COLO829 (cell line): ENCODE results near the gene TOMM6.
"Not testable (repeated sequence)": the region's sequence is repeated elsewhere in the genome, so short reads cannot be mapped to it uniquely, and the experiment has no call there.

Source experiments
- DNase-seq: peaks from one replicate; pipeline ENCODE4 v3.0.0; 2012; ENCODE audit warnings: low spot score

Gene TOMM6

DNA sequence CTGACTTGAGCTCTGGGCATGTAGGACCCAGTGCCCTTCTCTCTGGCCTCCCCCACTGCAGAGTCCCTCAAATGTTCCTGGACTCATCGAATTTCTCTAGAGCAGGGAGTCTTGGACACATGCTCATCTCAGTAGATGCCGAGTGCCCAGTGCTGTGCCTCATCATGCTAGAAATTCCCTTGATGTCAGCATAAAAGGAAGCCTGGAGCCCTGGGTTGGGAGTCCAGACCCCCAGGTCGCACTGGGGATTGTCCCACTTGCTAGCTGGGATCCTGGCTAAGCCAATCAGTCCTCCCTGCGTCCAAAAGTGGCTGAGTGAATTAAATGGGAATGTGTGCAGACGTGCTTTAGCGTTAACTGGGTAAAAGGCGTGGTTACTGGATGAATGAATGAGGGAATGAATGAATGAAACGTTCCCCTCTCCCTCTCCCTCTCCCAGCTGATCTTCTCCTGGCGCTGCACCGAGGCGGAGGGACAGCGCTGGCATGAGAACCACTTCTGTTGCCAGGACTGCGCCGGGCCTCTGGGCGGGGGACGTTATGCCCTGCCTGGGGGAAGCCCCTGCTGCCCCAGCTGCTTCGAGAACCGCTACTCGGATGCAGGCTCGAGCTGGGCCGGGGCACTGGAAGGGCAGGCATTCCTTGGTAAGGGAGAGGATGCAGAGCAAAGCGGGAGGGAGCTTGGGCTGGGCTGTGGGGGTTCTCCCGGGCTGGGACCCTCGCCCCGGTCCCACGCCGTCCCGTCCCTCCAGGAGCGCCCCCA, 1.6 kb upstream of the TOMM6 start:
- no peak for DNase-seq

DNA sequence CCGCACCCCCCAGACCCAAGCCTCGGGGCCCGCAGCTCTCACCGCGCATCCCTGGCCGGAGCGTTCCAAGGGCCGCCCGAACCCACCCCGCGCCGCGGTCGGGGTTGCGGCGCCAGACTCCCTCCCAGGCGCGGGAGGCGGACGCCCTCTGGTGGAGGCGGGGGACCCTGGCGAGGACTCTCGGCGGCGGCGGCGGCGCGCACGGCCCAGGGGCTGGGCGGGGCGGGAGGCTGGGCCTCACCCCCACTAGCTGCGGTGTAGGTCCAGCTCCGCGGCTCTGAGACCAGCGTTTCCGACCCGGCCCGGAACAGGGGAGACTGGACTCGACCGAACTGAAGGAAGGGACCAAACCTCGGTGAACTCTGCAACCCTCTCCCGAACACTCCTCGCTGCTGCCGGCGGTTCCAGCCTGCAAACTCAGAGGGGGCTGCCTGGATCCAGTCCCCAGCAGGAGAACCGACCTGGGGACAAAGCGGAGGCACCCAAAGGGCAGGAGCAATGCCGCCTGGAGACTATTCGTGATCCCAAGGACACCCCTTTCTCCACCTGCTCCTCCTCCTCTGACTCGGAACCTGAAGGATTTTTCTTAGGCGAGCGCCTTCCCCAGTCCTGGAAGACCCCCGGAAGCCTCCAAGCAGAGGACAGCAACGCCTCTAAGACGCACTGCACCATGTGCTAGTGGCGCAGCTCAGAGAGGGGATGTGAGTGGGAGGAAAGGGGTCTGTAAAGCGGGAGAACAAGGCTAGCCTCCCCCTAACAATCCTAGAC, 859 bp upstream of the TOMM6 start:
- DNase-seq: peak; percentile 66

DNA sequence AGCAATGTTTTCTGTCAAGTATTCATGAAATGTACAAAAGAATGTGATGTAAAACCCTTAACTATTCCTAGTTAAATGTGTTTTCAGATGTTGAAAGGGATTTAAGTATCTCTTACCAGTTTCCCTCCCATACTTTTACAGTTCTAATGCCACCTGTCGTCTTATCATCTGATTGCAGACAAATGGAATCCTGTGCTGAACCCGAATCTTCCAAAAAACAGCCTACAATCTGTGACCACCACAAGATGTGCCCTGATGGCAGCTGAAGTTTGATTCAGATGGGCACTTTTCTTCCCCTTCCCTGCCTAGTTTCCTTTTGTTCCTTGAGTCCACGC, 1.9 kb downstream of the TOMM6 start:
- no peak for DNase-seq

DNA sequence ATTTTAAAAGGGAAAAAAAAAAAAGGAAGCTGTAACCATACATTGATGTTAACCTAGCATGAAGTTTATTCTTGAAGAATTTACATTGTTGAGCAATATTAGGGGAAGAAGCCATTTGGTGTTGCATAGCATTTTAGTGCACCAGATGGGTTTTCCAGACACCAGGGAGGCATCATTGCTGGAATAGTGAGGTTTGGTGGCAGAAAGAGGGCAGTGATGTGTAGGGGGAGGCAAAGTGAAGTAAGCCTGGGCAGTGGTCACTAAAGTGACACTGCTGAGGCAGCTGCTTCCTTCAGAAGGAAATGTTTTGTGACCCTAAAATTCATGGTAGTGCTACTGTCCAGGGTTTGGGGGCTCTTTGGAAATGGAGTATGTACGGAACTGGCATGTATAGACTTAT, 2.6 kb downstream of the TOMM6 start:
- DNase-seq: no peak

DNA sequence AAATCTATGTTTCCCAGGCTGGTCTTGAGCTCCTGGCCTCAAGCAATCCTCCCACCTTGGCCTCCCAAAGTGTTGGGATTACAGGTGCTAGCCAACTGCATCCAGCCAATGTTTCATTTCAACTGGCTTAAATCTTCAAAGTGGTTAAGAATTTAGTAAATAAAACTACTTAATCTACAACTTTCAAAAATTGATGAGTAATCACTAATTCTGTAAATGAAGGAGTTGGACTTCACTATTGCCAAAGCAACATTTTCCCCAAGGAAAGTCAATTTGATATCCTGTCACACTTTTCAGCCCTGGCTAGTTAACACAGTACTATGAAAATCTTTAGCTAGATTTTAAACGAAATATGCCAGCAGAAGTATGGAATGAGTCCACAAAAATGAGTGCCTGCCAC, 3.8 kb downstream of the TOMM6 start:
- no peak for DNase-seq

DNA sequence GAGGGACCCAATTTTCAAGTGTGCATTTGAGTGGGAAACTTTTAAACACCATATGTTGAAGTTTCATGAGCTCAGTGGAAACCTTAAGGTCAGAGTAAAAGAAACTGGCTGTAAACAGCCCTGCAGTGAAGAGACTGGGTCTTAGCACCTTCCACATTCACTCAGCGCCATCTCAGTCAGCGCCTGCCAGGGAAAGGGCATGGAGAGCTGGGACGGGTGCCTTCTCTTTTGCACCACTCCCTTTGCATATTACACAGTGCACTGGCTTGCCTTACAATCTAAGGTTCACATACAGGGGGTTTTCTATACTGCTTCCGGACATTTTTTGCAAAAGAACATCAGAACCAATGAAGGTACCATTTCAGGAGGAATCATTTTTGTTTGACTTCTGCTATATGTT, 4.5 kb downstream of the TOMM6 start:
- DNase-seq: no peak

DNA sequence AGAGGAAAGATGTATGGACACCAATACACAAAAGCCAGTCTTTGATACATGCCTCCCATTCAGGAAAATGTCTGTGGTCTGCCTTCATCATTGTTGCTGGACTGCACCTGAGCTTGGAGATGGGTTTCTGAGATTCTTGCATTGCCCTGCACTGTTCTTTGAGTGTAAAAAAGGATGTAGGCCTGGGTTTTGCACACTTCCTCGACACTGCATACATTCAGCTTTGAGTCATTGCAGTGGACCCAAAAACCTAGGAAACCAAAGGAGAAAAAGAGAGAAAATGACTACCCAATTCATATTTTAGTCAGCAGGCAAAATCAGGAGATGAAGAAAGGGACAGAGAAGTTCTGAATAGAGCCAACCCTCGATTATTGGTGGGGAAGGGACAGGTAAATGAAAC, 9.0 kb downstream of the TOMM6 start:
- no peak for DNase-seq

DNA sequence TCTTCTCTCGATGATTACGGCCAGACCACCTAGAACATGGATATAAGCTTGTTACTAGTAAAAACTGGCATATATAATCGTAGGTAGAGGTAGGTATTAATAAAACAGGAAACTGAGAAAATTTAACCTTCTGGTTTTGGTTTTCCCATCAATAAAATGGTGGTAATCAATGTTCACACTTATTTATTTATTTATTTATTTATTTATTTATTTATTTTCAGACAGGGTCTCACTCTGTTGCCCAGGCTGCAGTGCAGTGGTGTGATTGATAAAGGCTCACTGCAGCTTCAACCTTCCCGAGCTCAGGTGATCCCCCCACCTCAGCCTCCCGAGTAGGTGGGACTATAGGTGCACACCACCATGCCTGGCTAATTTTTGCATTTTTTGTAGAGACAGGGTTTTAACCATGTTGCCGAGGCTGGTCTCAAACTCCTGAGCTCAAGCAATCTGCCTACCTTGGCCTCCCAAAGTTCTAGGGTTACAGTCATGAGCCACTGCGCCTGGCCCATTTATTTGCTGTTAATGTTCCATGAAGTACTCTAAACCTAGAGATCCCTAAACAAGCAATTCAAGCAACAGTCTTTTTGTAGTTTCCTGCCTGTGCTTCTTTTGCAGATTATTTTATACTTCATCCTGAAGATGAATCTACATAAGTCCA, 11.5 kb downstream of the TOMM6 start:
- DNase-seq: no peak

DNA sequence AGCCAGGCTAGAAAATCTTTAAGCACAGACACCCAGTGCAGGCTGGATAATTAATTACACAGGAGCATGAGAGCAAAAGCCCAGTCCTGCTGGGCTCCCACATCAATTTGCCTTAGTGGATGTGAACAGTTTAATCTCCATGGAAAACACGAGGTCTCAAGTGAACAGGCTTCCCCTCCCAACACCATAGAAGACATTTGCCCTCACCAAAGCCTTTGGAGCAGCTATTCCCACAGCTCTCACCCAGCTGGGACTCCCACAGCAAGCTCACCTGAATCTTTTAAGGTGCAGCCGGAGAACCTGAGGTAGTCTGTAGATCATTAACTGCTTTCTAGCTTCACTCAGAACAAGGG, 12.0 kb downstream of the TOMM6 start:
- DNase-seq: no peak

DNA sequence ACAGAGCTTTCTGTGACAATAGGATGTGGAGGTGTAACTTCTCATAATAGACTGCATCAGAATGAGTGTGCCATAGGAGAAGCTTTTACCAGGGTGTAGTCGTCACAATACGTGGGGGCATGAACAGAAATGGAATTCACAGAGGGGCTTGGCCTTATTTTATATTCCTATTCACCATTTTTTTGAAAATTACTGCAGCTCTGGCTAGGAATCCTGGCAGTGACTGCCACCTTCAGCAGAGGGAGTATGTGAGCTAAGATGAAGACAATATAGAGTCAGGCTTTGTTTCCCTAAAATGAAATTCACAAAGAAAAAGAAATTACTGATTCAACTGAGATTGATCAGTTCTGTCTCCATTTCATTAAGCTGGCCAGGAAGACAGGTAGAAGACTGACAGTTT, 13.9 kb downstream of the TOMM6 start:
- no peak for DNase-seq

DNA sequence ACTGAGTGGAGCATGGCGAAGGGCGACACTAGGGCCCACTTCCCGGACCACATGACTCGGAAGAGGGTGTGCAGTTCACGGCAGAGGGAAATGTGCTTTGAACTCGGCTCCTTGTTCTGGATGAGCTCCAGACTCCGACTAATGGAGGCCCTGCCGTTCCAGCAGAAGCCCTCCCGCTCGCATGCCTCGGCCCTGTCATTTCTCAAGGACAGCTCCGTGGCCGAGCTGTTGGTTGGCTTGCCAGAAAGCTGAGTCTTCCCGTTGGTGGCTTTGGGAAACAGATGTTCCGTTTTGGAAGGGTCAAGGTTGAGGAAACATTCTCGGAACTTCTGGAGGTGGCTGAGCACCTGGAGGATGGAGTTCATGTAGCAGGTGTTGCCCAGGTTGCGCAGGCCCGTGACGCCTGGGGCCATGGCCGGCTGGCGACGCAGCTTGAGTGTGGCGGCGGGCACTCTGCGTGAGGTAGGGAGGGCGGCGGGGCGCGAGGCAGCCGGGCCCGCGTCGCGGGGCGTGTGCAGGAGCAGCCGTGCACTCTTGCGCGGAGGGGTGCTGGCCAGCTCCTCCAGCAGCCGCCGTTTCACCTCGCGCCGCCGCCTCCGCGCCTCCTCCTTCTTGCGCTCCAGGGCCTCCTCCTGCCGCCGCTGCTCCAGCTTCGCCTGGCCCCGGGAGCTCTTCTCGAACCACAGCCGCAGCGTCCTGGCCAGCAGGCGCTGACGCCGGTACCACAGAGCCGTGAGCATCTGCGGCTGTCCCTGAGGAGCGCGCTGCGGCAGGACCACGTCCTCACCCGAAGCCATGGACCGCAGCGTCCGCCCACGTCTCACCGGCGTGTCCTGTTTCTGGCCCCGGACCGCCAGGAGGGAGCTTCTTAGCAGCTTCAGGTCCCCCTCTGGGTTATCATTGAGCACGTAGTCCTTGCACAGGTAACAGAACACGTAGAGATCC, 18.6 kb downstream of the TOMM6 start:
- no peak for DNase-seq

DNA sequence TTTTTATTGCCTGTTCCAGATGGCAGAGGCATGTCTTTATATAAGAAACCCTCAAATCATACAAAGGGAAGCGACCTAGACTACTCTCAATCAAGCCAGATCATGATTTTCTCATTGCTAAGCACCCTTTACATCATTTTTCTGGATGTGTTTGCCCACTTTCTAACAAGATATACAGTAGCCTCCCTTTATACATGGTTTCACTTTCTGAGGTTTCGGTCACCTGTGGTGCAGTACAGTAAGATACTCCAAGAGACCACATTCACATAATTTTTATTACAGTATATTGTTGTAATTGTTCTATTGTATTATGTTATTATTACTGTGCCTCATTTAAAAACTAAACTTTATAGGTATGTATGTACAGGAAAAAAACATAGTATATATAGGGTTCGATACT, 23.6 kb downstream of the TOMM6 start:
- no peak for DNase-seq

DNA sequence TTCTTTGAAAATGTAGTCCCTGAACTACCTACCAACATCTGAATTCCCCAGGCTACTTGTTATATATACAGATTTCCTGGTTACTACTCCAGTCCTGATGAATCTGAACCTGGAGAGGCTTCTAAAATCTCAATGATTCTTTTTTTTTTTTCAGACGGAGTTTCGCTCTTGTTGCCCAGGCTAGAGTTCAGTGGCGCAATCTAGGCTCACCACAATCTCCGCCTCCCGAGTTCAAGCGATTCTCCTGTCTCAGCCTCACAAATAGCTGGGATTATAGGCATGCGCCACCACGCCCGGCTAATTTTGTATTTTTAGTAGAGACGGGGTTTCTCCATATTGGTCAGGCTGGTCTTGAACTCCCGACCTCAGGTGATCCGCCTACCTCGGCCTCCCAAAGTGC, 24.5 kb downstream of the TOMM6 start:
- DNase-seq: not testable (repeated sequence)

DNA sequence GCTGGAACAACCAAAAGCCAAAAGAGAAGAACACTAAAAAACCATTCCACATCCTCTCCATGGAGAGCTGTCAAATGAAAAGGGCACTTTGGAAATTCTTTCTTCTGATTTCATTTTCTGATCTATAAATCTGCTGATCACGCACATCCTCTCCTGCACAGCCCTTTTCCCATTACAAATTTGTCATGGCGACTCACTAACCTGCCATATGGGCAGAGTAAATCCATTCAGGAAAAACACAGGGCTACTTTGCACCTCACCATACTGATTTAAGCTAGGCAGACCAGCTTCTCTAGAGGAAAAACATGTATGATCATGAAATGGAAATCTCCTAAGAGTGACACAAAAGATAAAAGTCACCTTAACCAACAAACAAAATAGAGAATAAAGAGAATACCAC, 26.0 kb downstream of the TOMM6 start:
- no peak for DNase-seq

DNA sequence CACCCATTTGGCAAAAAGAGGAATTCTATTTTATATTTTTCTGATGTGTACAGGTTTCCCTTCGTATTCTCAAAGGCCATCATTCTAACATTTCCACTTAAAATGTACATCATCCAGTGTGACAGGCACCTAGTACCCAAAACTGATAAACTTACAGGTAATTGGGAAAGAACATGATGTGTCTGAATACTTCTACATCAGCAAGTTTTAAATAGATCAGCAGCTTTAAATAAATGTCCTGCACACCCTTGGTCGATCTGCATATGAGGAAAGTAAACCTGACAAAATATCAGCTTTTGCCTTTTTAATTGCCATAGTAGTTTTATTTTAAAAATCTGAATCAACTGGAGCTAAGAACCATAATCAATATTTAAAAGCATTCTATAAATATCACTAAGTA, 26.5 kb downstream of the TOMM6 start:
- DNase-seq: no peak

DNA sequence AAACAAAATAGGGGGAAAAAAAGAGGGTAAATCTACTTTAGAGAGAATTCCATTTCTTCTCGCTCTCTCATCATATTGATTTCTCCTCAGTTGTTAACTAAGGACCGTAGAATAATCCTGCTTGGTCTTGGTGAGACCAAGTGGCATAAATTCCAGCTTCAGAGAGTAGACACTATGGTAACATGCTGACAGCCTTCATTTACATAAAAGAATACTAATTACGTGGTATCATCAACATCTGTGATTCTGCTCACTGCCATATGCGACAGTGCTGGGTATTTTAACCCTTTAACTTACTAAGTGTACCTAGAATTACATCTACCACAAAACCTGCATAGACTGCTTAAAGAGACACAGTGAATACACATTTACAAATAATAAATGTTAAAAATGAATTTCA, 27.1 kb downstream of the TOMM6 start:
- no peak for DNase-seq

DNA sequence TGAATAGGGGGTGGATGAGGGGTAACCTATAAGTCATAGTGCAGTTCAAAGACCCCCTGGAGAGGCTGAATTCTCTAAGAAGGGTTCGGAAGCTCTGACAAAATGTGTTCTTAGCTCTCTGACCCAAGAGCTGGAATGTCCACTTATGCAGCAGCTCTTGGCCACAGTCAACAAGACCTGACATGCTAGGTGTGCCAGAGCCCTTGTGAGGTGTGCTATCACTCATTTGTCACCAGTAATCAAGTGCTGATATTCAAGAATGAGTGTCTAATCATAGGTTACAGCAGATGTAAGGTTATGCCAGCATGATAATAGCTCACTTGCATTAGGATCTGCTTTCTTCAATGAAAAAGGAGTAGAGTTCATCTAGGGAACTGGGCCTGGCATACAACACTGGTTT, 28.1 kb downstream of the TOMM6 start:
- no peak for DNase-seq

DNA sequence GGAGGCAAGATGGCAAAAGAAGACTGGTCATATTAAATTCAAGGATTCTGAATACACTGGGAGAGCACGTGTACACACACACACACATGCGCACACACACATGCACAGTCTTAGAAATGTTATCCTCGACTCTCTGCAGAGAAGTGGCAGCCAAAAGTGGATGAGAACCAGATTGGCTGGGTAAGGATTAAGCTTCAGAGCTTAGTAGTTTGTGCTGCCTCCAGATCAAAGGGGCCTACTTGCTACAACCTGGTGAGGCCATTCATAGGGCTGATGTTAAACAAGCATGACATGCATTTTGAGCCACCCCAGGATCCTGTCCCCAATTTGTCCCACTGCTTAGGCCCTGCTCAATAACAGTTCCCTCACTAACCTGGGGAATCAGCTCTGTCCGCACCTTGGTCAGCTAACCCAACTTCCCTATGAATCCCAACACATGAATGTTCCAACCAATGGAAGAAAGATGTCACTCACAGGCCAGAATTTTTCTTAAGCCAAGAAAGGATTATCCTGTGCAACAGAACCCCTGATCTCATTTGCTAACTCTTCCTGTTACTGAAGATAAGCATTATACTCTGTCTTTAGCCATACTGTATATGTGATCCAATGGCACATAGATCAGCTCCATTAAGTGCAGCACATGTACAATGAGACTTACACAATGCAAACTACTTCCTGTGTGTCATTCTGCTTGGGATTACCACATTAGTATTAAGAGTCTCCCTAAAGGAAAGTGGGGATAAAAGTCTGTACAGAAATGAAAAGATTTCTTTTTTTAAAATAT, 31.0 kb downstream of the TOMM6 start:
- no peak for DNase-seq

DNA sequence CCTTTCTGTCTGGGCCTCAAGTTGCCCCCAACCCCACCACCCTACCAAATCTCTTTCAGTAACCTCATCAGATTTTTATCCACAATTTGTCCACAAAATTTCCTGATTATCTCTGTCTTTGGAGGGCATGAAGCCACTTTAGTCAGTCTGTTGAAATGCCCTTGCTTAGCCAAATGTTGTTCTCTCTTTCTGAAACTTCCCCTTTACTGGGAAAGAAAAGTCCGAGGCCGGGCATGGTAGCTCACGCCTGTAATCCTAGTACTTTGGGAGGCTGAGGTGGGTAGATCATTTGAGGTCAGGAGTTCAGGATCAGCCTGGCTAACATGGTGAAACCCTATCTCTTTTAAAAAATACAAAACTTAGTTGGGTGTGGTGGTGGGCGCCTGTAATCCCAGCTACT, 33.8 kb downstream of the TOMM6 start:
- no peak for DNase-seq

DNA sequence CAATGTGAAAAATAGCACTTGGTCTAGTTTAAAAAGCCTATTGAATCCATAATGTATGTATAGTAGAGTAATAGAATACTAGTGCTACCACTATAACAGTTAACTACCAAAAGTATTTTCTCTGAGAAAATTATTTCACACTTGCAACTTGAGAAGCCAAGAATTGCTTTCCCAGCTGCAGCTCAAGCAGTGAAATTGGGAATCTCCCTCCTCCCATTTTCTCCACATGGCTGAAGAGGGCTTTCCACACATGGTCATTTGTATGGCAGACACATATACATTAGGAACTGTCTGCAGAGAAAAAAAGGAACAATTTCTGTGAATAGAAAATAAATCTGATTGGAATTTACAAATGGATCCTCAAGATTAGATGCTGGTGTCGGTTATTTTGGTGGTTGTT, 34.5 kb downstream of the TOMM6 start:
- no peak for DNase-seq

DNA sequence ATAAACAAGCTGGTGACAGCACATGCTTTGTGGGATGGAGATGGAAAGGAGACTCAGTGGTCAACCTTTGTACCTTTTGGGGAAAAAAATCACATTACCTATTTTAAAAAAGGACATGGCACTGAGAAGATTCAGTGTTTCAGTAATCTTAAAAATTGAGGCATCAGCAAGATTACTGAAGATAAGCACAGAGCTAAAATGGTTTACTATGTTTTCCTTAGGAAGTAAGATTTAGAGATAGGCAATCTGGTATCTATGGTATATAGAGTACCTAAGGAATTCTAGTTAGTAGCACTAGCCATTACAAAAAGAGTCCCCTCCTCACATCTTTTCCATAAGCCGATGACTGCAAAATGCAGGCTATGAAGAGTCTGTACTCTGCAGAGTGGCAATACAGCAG, 35.7 kb downstream of the TOMM6 start:
- no peak for DNase-seq
